GM21367 (cell line): ENCODE data around the gene PTAFR.
A peak's percentile ranks its signal among the peaks of the same experiment; 100 is the strongest.
"Not testable (repeated sequence)": the region's sequence is repeated elsewhere in the genome, so short reads cannot be mapped to it uniquely, and the experiment has no call there.

Experiments
- ATAC-seq: cut with Tn5 transposase; IDR thresholded peaks from one replicate; pipeline ENCODE4 v1.9.1; 2021; ENCODE audit not compliant: unreplicated experiment

Gene PTAFR

GRCh38 chr1:28145728-28146127 lies 30.8 kb downstream of the PTAFR start:
- ATAC-seq, result no peak

- ATAC-seq, result peak; percentile 62
Observed at GRCh38 chr1:28144203-28145135, 32.0 kb downstream of the PTAFR start.

GRCh38 chr1:28143496-28144202 lies 32.8 kb downstream of the PTAFR start:
- no peak for ATAC-seq

GRCh38 chr1:28141685-28142084 lies 34.8 kb downstream of the PTAFR start:
- no peak for ATAC-seq

GRCh38 chr1:28139866-28140265 lies 36.6 kb downstream of the PTAFR start:
- ATAC-seq, result not testable (repeated sequence)

GRCh38 chr1:28139025-28139712 lies 37.3 kb downstream of the PTAFR start:
- ATAC-seq, result no peak

- no peak for ATAC-seq
Observed at GRCh38 chr1:28136922-28137613, 39.4 kb downstream of the PTAFR start.

GRCh38 chr1:28136169-28136921 lies 40.1 kb downstream of the PTAFR start:
- no peak for ATAC-seq

- ATAC-seq, result no peak
Observed at GRCh38 chr1:28135371-28136168, 40.9 kb downstream of the PTAFR start.

- ATAC-seq, result no peak
Observed at GRCh38 chr1:28134651-28135207, 41.8 kb downstream of the PTAFR start.

- no peak for ATAC-seq
Observed at GRCh38 chr1:28132171-28133167, 44.0 kb downstream of the PTAFR start.

- ATAC-seq, result no peak
Observed at GRCh38 chr1:28130901-28131300, 45.6 kb downstream of the PTAFR start.

GRCh38 chr1:28129150-28129549 lies 47.3 kb downstream of the PTAFR start:
- ATAC-seq, result no peak

- ATAC-seq, result peak; percentile 72
Observed at GRCh38 chr1:28127617-28128257, 48.8 kb downstream of the PTAFR start.

- ATAC-seq, result no peak
Observed at GRCh38 chr1:28126783-28127490, 49.6 kb downstream of the PTAFR start.

- no peak for ATAC-seq
Observed at GRCh38 chr1:28126212-28126611, 50.3 kb downstream of the PTAFR start.

GRCh38 chr1:28123461-28123961 lies 53.0 kb downstream of the PTAFR start:
- no peak for ATAC-seq
